ENCODE results near the gene DRAXIN.

Gene DRAXIN

GRCh38 chr1:11657654-11658053 lies 33.9 kb upstream of the DRAXIN start:
- no peak for DNase-seq (ENCODE audit: low read depth in 2 of 2)

- DNase-seq (ENCODE audit: low read depth in 2 of 2) = no peak
Observed at GRCh38 chr1:11658542-11658941, 33.0 kb upstream of the DRAXIN start.

- DNase-seq (ENCODE audit: low read depth in 2 of 2) = no peak
Observed at GRCh38 chr1:11659748-11660147, 31.8 kb upstream of the DRAXIN start.

- no peak for DNase-seq (ENCODE audit: low read depth in 2 of 2)
Observed at GRCh38 chr1:11661103-11661502, 30.4 kb upstream of the DRAXIN start.

GRCh38 chr1:11664336-11665065 lies 27.0 kb upstream of the DRAXIN start:
- DNase-seq (ENCODE audit: low read depth in 2 of 2) = peak in 1 of 2 donors; percentile 40

- no peak for DNase-seq (ENCODE audit: low read depth in 2 of 2)
Observed at GRCh38 chr1:11668516-11668915, 23.0 kb upstream of the DRAXIN start.

GRCh38 chr1:11670747-11671146 lies 20.8 kb upstream of the DRAXIN start:
- no peak for DNase-seq (ENCODE audit: low read depth in 2 of 2)

- no peak for DNase-seq (ENCODE audit: low read depth in 2 of 2)
Observed at GRCh38 chr1:11671205-11671543, 20.3 kb upstream of the DRAXIN start.

- no peak for DNase-seq (ENCODE audit: low read depth in 2 of 2)
Observed at GRCh38 chr1:11671544-11672286, 19.8 kb upstream of the DRAXIN start.

- DNase-seq (ENCODE audit: low read depth in 2 of 2) = no peak
Observed at GRCh38 chr1:11673089-11673769, 18.3 kb upstream of the DRAXIN start.

- DNase-seq (ENCODE audit: low read depth in 2 of 2) = no peak
Observed at GRCh38 chr1:11674488-11674887, 17.0 kb upstream of the DRAXIN start.

- DNase-seq (ENCODE audit: low read depth in 2 of 2) = no peak
Observed at GRCh38 chr1:11675325-11675724, 16.2 kb upstream of the DRAXIN start.

- DNase-seq (ENCODE audit: low read depth in 2 of 2) = no peak
Observed at GRCh38 chr1:11676386-11677103, 15.0 kb upstream of the DRAXIN start.

- no peak for DNase-seq (ENCODE audit: low read depth in 2 of 2)
Observed at GRCh38 chr1:11678442-11678841, 13.1 kb upstream of the DRAXIN start.

- no peak for DNase-seq (ENCODE audit: low read depth in 2 of 2)
Observed at GRCh38 chr1:11680270-11681070, 11.0 kb upstream of the DRAXIN start.

GRCh38 chr1:11681071-11681771 lies 10.3 kb upstream of the DRAXIN start, which contains the start of gene MAD2L2:
TSS of gene MAD2L2 (minus strand) at chr1:11681148. CDS start at chr1:11680601, 547 bp downstream.
- DNase-seq (ENCODE audit: low read depth in 2 of 2) = peak; percentile 77 to 79

GRCh38 chr1:11682287-11682771 lies 9.2 kb upstream of the DRAXIN start:
- DNase-seq (ENCODE audit: low read depth in 2 of 2) = no peak

- no peak for DNase-seq (ENCODE audit: low read depth in 2 of 2)
Observed at GRCh38 chr1:11682799-11683198, 8.7 kb upstream of the DRAXIN start.

- no peak for DNase-seq (ENCODE audit: low read depth in 2 of 2)
Observed at GRCh38 chr1:11684070-11684469, 7.4 kb upstream of the DRAXIN start.

GRCh38 chr1:11685210-11685752 lies 6.2 kb upstream of the DRAXIN start:
- DNase-seq (ENCODE audit: low read depth in 2 of 2) = no peak
